BE2C (cell line): ENCODE measurements around the gene BMP8B.
"Not testable (repeated sequence)": the region's sequence is repeated elsewhere in the genome, so short reads cannot be mapped to it uniquely, and the experiment has no call there.

Experiments
- DNase-seq: peaks from one replicate; pipeline ENCODE4 v3.0.0-alpha.2; 2020
- H3K27me3 ChIP-seq: fragments of 250-450 bp; sonication (Bioruptor Pico); 2 replicates; pipeline ENCODE4 v1.5.1; 2020; ENCODE audit warnings: mild to moderate bottlenecking
- H3K36me3 ChIP-seq: fragments of 250-450 bp; sonication (Bioruptor Pico); 2 replicates; pipeline ENCODE4 v1.5.1; 2020; ENCODE audit warnings: mild to moderate bottlenecking
- H3K4me1 ChIP-seq: fragments of 250-450 bp; sonication (Bioruptor Pico); 2 replicates; pipeline ENCODE4 v1.5.1; 2020
- H3K4me3 ChIP-seq: 2 replicates; pipeline ENCODE4 v1.5.1; 2011; ENCODE audit warnings: low read depth, low read length
- H3K9me3 ChIP-seq: fragments of 250-450 bp; sonication (Bioruptor Pico); 2 replicates; pipeline ENCODE4 v1.5.1; 2020
- CTCF ChIP-seq: IDR thresholded peaks from 2 replicates; pipeline ENCODE4 v1.5.1; 2012; ENCODE audit warnings: mild to moderate bottlenecking, low read depth, low read length

BMP8B gene

DNA sequence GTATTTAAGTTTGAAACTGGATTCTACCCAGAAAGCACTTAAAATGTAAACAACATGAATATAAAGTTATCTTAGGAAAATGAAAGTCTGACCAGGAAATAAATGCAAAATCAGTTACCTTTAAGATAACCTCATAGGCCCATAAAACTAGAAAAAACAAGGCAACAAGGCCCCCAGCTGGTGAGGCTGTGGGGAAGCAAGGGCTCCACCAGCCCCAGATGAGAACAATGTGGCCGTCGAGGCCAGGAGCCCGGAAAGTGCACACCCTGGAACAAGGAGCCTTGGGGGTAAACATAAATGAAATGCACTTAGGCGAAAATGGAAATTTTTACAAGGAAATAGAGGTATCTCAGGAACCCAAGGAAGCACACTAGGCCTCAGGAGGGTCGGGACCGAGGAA is 37.9 kb upstream of the BMP8B start:
- no peak for TF ChIP-seq CTCF
- no peak for DNase-seq
- Histone ChIP-seq H3K4me1 (no peaks in the 10 kb centered on the region), H3K27me3 (no peaks in the 10 kb centered on the region), H3K9me3 (no peaks in the 10 kb centered on the region), H3K36me3 (no peaks in the 10 kb centered on the region), H3K4me3 (no peak overlapping the region)

DNA sequence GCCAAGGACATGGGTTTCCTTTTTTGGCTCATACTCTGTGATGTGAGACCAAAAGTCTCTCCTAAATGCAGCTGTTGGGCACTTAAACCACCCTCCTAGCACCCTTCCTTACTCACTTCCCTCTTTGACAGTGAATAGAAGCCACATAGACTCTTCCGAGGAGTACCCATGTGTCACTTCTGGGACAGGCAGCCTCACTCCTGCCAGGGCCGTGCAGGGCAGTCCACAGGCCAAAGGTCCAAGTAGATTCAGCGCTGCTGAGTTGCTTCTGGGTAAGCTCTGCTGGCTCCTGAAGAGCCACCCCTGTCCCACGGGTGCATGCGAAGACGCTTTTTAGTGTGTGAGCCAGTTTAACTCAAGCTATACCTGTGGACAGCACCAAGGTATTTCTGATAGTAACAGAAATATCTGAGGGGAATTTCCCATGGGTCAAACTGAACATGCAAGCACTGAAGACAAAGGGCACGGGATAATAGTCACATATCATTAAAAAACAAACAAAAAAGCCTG is 36.8 kb upstream of the BMP8B start:
- H3K4me3 ChIP-seq, result no peak overlapping the region
- no peak for DNase-seq
- H3K4me1 ChIP-seq, result no peaks in the 10 kb centered on the region
- no peaks in the 10 kb centered on the region for H3K9me3 ChIP-seq
- no peaks in the 10 kb centered on the region for H3K36me3 ChIP-seq
- no peaks in the 10 kb centered on the region for H3K27me3 ChIP-seq
- TF ChIP-seq CTCF, result no peak

- not testable (repeated sequence) for H3K27me3 ChIP-seq, H3K4me1 ChIP-seq, H3K36me3 ChIP-seq, H3K9me3 ChIP-seq, DNase-seq, H3K4me3 ChIP-seq
These were observed 34.8 kb upstream of the BMP8B start for GRCh38 chr1:39823450-39823849.

- no peaks in the 10 kb centered on the region for H3K4me1 ChIP-seq
- H3K4me3 ChIP-seq, result no peak overlapping the region
- TF ChIP-seq CTCF, result no peak
- H3K9me3 ChIP-seq, result no peaks in the 10 kb centered on the region
- no peak for DNase-seq
- no peaks in the 10 kb centered on the region for H3K36me3 ChIP-seq
- H3K27me3 ChIP-seq, result no peaks in the 10 kb centered on the region
These were observed 33.5 kb upstream of the BMP8B start for GRCh38 chr1:39822146-39822545.

- Histone ChIP-seq H3K4me3 (no peak overlapping the region), H3K4me1 (no peaks in the 10 kb centered on the region), H3K27me3 (no peaks in the 10 kb centered on the region), H3K9me3 (no peaks in the 10 kb centered on the region), H3K36me3 (no peaks in the 10 kb centered on the region)
- DNase-seq, result no peak
- no peak for TF ChIP-seq CTCF
These were observed 30.6 kb upstream of the BMP8B start for GRCh38 chr1:39819091-39819812.

GRCh38 chr1:39818482-39818881 is 29.8 kb upstream of the BMP8B start:
- Histone ChIP-seq H3K4me1 (no peaks in the 10 kb centered on the region), H3K36me3 (no peaks in the 10 kb centered on the region), H3K4me3 (no peak overlapping the region), H3K27me3 (no peaks in the 10 kb centered on the region), H3K9me3 (no peaks in the 10 kb centered on the region)
- DNase-seq, result no peak
- no peak for TF ChIP-seq CTCF

- peak; percentile 33 for DNase-seq
- not testable (repeated sequence) for H3K4me3 ChIP-seq, H3K4me1 ChIP-seq
These were observed 28.6 kb upstream of the BMP8B start for GRCh38 chr1:39817091-39817932.

More at GRCh38 chr1:39817091-39817932, 28.6 kb upstream of the BMP8B start:
- H3K9me3 ChIP-seq, H3K36me3 ChIP-seq, H3K27me3 ChIP-seq: not testable (repeated sequence)
